ENCODE results near the gene CDH5.

The CDH5 gene

GRCh38 chr16:66432429-66432828 lies 65.9 kb downstream of the CDH5 start:
- TF ChIP-seq TCF12 (IDR thresholded peaks at IDR 0.05; ENCODE audit: low read depth) = no peak
- no peak for TF ChIP-seq TEAD4 (IDR thresholded peaks at IDR 0.05)
- no peak for TF ChIP-seq FOXM1 (IDR thresholded peaks at IDR 0.05; ENCODE audit: borderline replicate concordance, low read depth)
- TF ChIP-seq USF1 (IDR thresholded peaks at IDR 0.05) = no peak
- TF ChIP-seq RAD21 (IDR thresholded peaks at IDR 0.05; ENCODE audit: low read depth) = no peak
- no peak for TF ChIP-seq YY1 (IDR thresholded peaks at IDR 0.05; ENCODE audit: low read depth)
- no peak for TF ChIP-seq TAF1 (IDR thresholded peaks at IDR 0.05; ENCODE audit: low read depth)
- no peak for TF ChIP-seq REST (IDR thresholded peaks at IDR 0.05; ENCODE audit: low read depth)
- TF ChIP-seq CEBPB (IDR thresholded peaks at IDR 0.05) = no peak
- TF ChIP-seq MAX (IDR thresholded peaks at IDR 0.05) = no peak
- no peak for TF ChIP-seq NFIC (IDR thresholded peaks at IDR 0.05)
- TF ChIP-seq ZBTB7A (IDR thresholded peaks at IDR 0.05; ENCODE audit: low read depth) = no peak
- no peak for TF ChIP-seq EP300 (IDR thresholded peaks at IDR 0.05; ENCODE audit: borderline replicate concordance)
- TF ChIP-seq CREB1 (IDR thresholded peaks at IDR 0.05; ENCODE audit: low read depth) = no peak
- no peak for TF ChIP-seq EGR1 (IDR thresholded peaks at IDR 0.05)

GRCh38 chr16:66434619-66435430 lies 68.3 kb downstream of the CDH5 start:
- TF ChIP-seq CREB1 (IDR thresholded peaks at IDR 0.05; ENCODE audit: low read depth) (no peak), TEAD4 (IDR thresholded peaks at IDR 0.05) (no peak), MAX (IDR thresholded peaks at IDR 0.05) (no peak), TAF1 (IDR thresholded peaks at IDR 0.05; ENCODE audit: low read depth) (no peak), USF1 (IDR thresholded peaks at IDR 0.05) (no peak), EP300 (IDR thresholded peaks at IDR 0.05; ENCODE audit: borderline replicate concordance) (no peak), YY1 (IDR thresholded peaks at IDR 0.05; ENCODE audit: low read depth) (no peak), TCF12 (IDR thresholded peaks at IDR 0.05; ENCODE audit: low read depth) (no peak), REST (IDR thresholded peaks at IDR 0.05; ENCODE audit: low read depth) (no peak), NFIC (IDR thresholded peaks at IDR 0.05) (no peak), CEBPB (IDR thresholded peaks at IDR 0.05) (no peak), EGR1 (IDR thresholded peaks at IDR 0.05) (no peak), ZBTB7A (IDR thresholded peaks at IDR 0.05; ENCODE audit: low read depth) (no peak), FOXM1 (IDR thresholded peaks at IDR 0.05; ENCODE audit: borderline replicate concordance, low read depth) (no peak)

- TF ChIP-seq RAD21 (IDR thresholded peaks at IDR 0.05; ENCODE audit: low read depth) (no peak), TAF1 (IDR thresholded peaks at IDR 0.05; ENCODE audit: low read depth) (no peak), MAX (IDR thresholded peaks at IDR 0.05) (no peak), EP300 (IDR thresholded peaks at IDR 0.05; ENCODE audit: borderline replicate concordance) (no peak), NFIC (IDR thresholded peaks at IDR 0.05) (no peak), TEAD4 (IDR thresholded peaks at IDR 0.05) (no peak), USF1 (IDR thresholded peaks at IDR 0.05) (no peak), YY1 (IDR thresholded peaks at IDR 0.05; ENCODE audit: low read depth) (no peak), EGR1 (IDR thresholded peaks at IDR 0.05) (no peak), ZBTB7A (IDR thresholded peaks at IDR 0.05; ENCODE audit: low read depth) (no peak), REST (IDR thresholded peaks at IDR 0.05; ENCODE audit: low read depth) (no peak), CREB1 (IDR thresholded peaks at IDR 0.05; ENCODE audit: low read depth) (no peak), TCF12 (IDR thresholded peaks at IDR 0.05; ENCODE audit: low read depth) (no peak), FOXM1 (IDR thresholded peaks at IDR 0.05; ENCODE audit: borderline replicate concordance, low read depth) (no peak), CEBPB (IDR thresholded peaks at IDR 0.05) (no peak)
Observed at GRCh38 chr16:66435896-66436295, 69.4 kb downstream of the CDH5 start.
